Tibial nerve (tissue), 4 donors: ENCODE results near the gene RAB11FIP3. TPM values are rescaled to one million over a fixed set of nuclear protein-coding genes. Genes with fewer than 3 reads are reported as not detected.
"Not testable (repeated sequence)": the region's sequence is repeated elsewhere in the genome, so short reads cannot be mapped to it uniquely, and the experiment has no call there.

Experiments used
- DNase-seq, 2 donors: peaks; one replicate each; pipeline ENCODE4 v3.0.0-alpha.2; 2019; ENCODE audit warnings: low spot score in 2 of 2
- H3K27ac ChIP-seq, 4 donors: fragments of 200-600 bp; sonication (generic) in 3 of 4; one replicate each; pipeline ENCODE4 v1.5.1; 2017 to 2019; ENCODE audit warnings: mild to moderate bottlenecking in 1 of 4
- H3K27me3 ChIP-seq, 2 donors: fragments of 200-600 bp; sonication (generic) in 1 of 2; one replicate each; pipeline versions ENCODE4 v1.5.1 to v1.6.0; 2017 to 2019
- H3K36me3 ChIP-seq, 3 donors: fragments of 200-600 bp; sonication (generic); one replicate each; pipeline ENCODE4 v1.5.1; 2018 to 2019
- H3K4me1 ChIP-seq, 4 donors: fragments of 200-600 bp; sonication (generic) in 3 of 4; one replicate each; pipeline ENCODE4 v1.5.1; 2017 to 2019
- H3K4me3 ChIP-seq, 4 donors: fragments of 200-600 bp; sonication (generic) in 3 of 4; one replicate each; pipeline ENCODE4 v1.5.1; 2017 to 2019; ENCODE audit warnings: mild to moderate bottlenecking in 1 of 4, moderate library complexity in 1 of 4
- H3K9me3 ChIP-seq, 4 donors: fragments of 200-600 bp; sonication (generic) in 3 of 4; one replicate each; pipeline ENCODE4 v1.5.1; 2017 to 2019
- EP300 ChIP-seq, 2 donors: sonication (generic); formaldehyde crosslinking; IDR thresholded peaks; one replicate each; pipeline ENCODE4 v1.6.1; 2017; ENCODE audit warnings: antibody characterized with exemption in 2 of 2, mild to moderate bottlenecking in 1 of 2
- POLR2A ChIP-seq, 2 donors: fragments of 450-650 bp; IDR thresholded peaks; one replicate each; pipeline ENCODE4 v1.6.1; 2017; ENCODE audit warnings: antibody characterized with exemption in 2 of 2, mild to moderate bottlenecking in 2 of 2, moderate library complexity in 2 of 2
- WGBS, 2 donors: methylation state at CpG; one replicate each; pipeline ENCODE4 v1.1.5; 2018; 5-methylcytosine and 5-hydroxymethylcytosine counted together
- total RNA-seq, 4 donors: library from RNA; depleted of rRNA; stranded (reverse); fragments of >200 nt; gene quantifications; one replicate each; pipeline ENCODE4 v1.1.0, GENCODE V29; 2016
- TF ChIP-seq, protein P1 (sequence below), 5 experiments: fragments of 200-600 bp in 3 of 5; fragments of 450-650 bp in 2 of 5; sonication (generic) in 3 of 5; IDR thresholded peaks; one replicate each; pipeline ENCODE4 v1.5.1; 2016 to 2019; ENCODE audit warnings: antibody characterized with exemption in 5 of 5, mild to moderate bottlenecking in 3 of 5, moderate library complexity in 2 of 5

Gene RAB11FIP3
- total RNA-seq, 4 donors from 2014 or later: 30.2 to 128 (median 54.6) TPM

DNA sequence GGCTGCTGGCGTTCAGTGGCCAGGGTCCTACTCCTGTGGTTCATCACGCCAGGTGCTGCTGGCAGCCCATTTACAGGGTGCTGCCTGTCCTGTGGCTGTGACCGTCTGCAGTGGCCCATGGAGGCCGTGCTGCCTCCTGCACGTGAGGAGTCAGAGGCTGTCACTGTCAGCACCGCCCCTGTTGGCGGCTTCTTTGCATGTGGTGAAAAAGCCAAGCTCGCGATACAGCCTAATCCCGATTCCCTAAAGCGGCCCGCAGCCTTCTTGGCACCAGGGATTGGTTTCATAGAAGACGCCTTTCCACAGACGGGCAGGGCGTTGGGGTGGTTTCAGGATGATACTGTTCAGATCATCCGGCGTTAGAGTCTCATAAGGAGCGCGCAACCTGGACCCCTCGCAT lies 35.3 kb downstream of the RAB11FIP3 start:
- no peak overlapping the region for H3K4me3 ChIP-seq
- H3K9me3 ChIP-seq: no peaks in the 10 kb centered on the region
- no peak for TF ChIP-seq POLR2A (IDR thresholded peaks at IDR 0.05)
- TF ChIP-seq, protein P1, sequence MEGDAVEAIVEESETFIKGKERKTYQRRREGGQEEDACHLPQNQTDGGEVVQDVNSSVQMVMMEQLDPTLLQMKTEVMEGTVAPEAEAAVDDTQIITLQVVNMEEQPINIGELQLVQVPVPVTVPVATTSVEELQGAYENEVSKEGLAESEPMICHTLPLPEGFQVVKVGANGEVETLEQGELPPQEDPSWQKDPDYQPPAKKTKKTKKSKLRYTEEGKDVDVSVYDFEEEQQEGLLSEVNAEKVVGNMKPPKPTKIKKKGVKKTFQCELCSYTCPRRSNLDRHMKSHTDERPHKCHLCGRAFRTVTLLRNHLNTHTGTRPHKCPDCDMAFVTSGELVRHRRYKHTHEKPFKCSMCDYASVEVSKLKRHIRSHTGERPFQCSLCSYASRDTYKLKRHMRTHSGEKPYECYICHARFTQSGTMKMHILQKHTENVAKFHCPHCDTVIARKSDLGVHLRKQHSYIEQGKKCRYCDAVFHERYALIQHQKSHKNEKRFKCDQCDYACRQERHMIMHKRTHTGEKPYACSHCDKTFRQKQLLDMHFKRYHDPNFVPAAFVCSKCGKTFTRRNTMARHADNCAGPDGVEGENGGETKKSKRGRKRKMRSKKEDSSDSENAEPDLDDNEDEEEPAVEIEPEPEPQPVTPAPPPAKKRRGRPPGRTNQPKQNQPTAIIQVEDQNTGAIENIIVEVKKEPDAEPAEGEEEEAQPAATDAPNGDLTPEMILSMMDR (IDR thresholded peaks at IDR 0.05): no peak
- no peak for TF ChIP-seq EP300 (IDR thresholded peaks at IDR 0.05)
- no peak overlapping the region for H3K27ac ChIP-seq
- peaks cover 0 to 18% (median 5%) of the 10 kb centered on the region in 4 donors for H3K4me1 ChIP-seq
- H3K36me3 ChIP-seq: peaks cover 0 to 35% (median 0%) of the 10 kb centered on the region in 3 donors
- no peak for DNase-seq
- H3K27me3 ChIP-seq: no peaks in the 10 kb centered on the region
- WGBS, 2 donors: 90 to 91% methylated on average over 19 to 20 of the region's 20 CpGs

DNA sequence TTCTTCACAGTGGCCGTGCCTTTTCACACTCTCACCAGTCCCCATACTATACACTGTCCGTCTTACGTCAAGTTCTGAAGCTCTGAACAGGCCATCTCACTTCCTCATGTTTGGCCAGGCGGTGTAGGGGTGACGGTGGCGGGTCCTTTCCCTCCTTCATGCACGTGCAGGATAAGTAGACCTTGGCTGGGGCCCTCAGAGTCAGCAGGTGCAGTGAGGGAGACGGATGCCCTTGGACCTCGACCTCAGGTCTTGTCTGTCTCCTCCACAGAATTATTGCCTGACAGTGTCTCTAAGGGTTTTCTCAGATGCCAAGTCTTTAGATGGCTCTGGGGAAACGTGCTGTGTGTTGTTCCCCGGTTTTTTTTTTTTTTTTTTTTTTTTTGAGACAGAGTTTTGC lies 37.6 kb downstream of the RAB11FIP3 start:
- Histone ChIP-seq H3K4me3 (no peak overlapping the region), H3K9me3 (no peaks in the 10 kb centered on the region), H3K27me3 (no peaks in the 10 kb centered on the region), H3K4me1 (peaks cover 0 to 6% (median under 1%) of the 10 kb centered on the region in 4 donors), H3K36me3 (peaks cover 0 to 35% (median 0%) of the 10 kb centered on the region in 3 donors), H3K27ac (no peak overlapping the region)
- WGBS, 2 donors: 80 to 87% methylated on average over 11 of the region's 11 CpGs
- no peak for DNase-seq
- TF ChIP-seq POLR2A (IDR thresholded peaks at IDR 0.05) (no peak), EP300 (IDR thresholded peaks at IDR 0.05) (no peak)
- TF ChIP-seq, protein P1 (IDR thresholded peaks at IDR 0.05): no peak

DNA sequence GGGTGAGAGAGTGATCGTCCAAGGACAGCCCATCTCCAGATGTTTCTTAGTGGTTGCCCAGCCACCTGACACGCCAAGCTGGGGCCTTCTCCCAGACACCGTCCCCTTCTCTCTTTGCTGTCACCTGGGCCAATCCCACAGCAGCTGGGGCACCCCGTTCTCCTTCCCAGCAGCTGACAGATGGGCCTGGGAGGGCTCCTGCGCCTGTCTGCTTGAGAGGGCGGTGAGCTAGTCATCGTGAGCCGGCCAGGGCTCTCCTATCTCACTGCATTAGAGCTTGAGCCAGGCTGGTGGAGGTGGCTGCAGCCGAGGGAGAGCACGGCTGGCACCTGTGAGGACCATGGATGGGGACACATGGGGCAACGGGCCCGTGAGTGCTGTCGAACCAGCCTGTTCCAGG lies 41.2 kb downstream of the RAB11FIP3 start:
- 77 to 87% methylated on average over 5 to 12 of the region's 13 CpGs for WGBS, 2 donors
- peaks cover 0 to 16% (median 0%) of the 10 kb centered on the region in 4 donors for H3K4me1 ChIP-seq
- no peaks in the 10 kb centered on the region for H3K9me3 ChIP-seq
- H3K27me3 ChIP-seq: no peaks in the 10 kb centered on the region
- no peak overlapping the region for H3K27ac ChIP-seq
- H3K4me3 ChIP-seq: no peak overlapping the region
- TF ChIP-seq EP300 (IDR thresholded peaks at IDR 0.05): no peak
- TF ChIP-seq, protein P1 (IDR thresholded peaks at IDR 0.05): no peak
- no peak for DNase-seq
- peaks cover 0 to 29% (median 0%) of the 10 kb centered on the region in 3 donors for H3K36me3 ChIP-seq

DNA sequence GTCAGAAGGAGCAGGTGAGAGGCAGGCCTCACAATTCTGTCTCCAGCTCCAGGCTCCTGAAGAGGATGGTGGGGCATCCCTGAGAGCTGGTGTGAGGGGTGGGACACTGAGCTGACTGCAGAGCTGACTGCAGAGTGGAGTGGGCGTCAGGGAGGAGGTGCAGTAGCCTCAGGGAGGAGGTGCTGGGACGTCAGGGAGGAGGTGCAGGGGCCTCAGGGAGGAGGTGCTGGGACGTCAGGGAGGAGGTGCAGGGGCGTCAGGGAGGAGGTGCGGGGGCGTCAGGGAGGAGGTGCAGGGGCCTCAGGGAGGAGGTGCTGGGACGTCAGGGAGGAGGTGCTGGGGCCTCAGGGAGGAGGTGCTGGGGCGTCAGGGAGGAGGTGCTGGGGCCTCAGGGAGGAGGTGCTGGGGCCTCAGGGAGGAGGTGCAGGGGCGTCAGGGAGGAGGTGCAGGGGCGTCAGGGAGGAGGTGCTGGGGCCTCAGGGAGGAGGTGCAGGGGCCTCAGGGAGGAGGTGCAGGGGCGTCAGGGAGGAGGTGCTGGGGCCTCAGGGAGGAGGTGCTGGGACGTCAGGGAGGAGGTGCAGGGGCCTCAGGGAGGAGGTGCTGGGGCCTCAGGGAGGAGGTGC lies 41.9 kb downstream of the RAB11FIP3 start:
- DNase-seq, H3K27me3 ChIP-seq, H3K27ac ChIP-seq, H3K9me3 ChIP-seq, H3K4me3 ChIP-seq: not testable (repeated sequence)
- peaks cover 0 to 29% (median 0%) of the 10 kb centered on the region in 3 donors for H3K36me3 ChIP-seq
- H3K4me1 ChIP-seq: peaks cover 0 to 24% (median 0%) of the 10 kb centered on the region in 4 donors
- 47 to 53% methylated on average over 12 of the region's 12 CpGs for WGBS, 2 donors

DNA sequence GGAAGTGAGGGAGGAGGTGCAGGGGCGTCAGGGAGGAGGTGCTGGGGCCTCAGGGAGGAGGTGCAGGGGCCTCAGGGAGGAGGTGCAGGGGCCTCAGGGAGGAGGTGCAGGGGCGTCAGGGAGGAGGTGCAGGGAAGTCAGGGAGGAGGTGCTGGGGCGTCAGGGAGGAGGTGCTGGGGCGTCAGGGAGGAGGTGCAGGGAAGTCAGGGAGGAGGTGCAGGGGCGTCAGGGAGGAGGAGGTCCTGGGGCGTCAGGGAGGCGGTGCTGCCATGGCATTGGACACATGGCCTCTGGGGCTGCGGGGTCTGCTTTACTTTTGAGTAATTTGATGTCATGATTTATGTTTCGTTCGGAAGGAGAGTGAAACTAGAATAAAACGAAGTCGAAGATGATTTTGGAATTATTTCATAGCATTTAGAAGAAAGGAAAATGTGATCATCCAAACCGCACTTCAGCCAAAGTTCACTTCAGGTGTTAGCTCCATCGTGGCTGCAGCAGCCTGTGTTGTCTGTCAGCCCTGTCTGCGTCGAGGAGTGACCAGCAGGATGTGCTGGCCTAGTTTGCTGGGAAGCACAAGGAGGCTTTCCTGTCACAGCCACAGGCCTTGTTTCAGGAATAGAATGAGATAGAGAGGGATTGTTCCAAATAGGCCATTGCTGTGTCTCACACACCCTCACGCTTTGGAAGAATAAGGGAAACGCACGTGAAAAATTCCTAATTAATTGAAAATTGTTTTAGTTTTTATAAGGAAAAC lies 42.8 kb downstream of the RAB11FIP3 start:
- DNase-seq: no peak
- no peak overlapping the region for H3K27ac ChIP-seq
- peaks cover 0 to 25% (median 0%) of the 10 kb centered on the region in 4 donors for H3K4me1 ChIP-seq
- 66 to 67% methylated on average over 19 of the region's 19 CpGs for WGBS, 2 donors
- peaks cover 0 to 22% (median 0%) of the 10 kb centered on the region in 3 donors for H3K36me3 ChIP-seq
- no peaks in the 10 kb centered on the region for H3K9me3 ChIP-seq
- H3K4me3 ChIP-seq: no peak overlapping the region
- H3K27me3 ChIP-seq: no peaks in the 10 kb centered on the region
- TF ChIP-seq, protein P1 (IDR thresholded peaks at IDR 0.05): no peak
- no peak for TF ChIP-seq POLR2A (IDR thresholded peaks at IDR 0.05)
- TF ChIP-seq EP300 (IDR thresholded peaks at IDR 0.05): no peak

DNA sequence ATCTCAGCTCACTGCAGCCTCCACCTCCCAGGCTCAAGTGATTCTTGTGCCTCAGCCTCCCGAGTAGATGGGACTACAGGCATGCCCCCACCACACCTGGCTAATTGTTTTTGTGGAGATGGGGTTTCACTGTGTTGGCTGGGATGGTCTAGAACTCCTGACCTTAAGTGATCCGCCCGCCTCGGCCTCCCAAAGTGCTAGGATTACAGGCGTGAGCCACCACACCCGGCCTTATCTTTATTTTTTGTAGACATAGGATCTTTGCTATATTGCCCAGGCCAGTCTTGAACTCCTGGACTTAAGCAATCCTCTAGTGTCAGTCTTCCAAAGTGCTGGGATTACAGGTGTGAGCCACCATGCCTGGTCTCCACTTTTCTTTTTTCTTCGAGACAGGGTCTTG lies 44.0 kb downstream of the RAB11FIP3 start:
- Histone ChIP-seq H3K4me1 (peaks cover 0 to 25% (median 0%) of the 10 kb centered on the region in 4 donors), H3K36me3 (peaks cover 0 to 18% (median 0%) of the 10 kb centered on the region in 3 donors)
- H3K4me3 ChIP-seq, H3K9me3 ChIP-seq, H3K27me3 ChIP-seq, DNase-seq, H3K27ac ChIP-seq: not testable (repeated sequence)
- WGBS, 2 donors: 93 to 96% methylated on average over 7 of the region's 7 CpGs
